Suprapubic skin (tissue), 4 donors: Measurements from ENCODE around the gene RIMOC1. TPM values are rescaled to one million over a fixed set of nuclear protein-coding genes. Genes with fewer than 3 reads are reported as not detected.
A peak's percentile ranks its signal among the peaks of the same experiment; 100 is the strongest.

Experiments
- DNase-seq, 2 donors: peaks; one replicate each; pipeline ENCODE4 v3.0.0-alpha.2; 2019; ENCODE audit warnings: low spot score in 2 of 2
- H3K27ac ChIP-seq: fragments of 200-600 bp; sonication (generic); one replicate; pipeline ENCODE4 v1.5.1; 2019
- H3K27me3 ChIP-seq: fragments of 200-600 bp; sonication (generic); one replicate; pipeline ENCODE4 v1.5.1; 2019
- H3K36me3 ChIP-seq: fragments of 200-600 bp; sonication (generic); one replicate; pipeline ENCODE4 v1.5.1; 2019
- H3K4me1 ChIP-seq: fragments of 200-600 bp; sonication (generic); one replicate; pipeline ENCODE4 v1.5.1; 2019
- H3K4me3 ChIP-seq: fragments of 200-600 bp; sonication (generic); one replicate; pipeline ENCODE4 v1.5.1; 2019; ENCODE audit warnings: mild to moderate bottlenecking
- H3K9me3 ChIP-seq: fragments of 200-600 bp; sonication (generic); one replicate; pipeline ENCODE4 v1.5.1; 2019
- CTCF ChIP-seq, 2 donors: fragments of 200-600 bp in 1 of 2; fragments of 450-650 bp in 1 of 2; sonication (generic) in 1 of 2; IDR thresholded peaks; one replicate each; pipeline ENCODE4 v1.5.1; 2016 to 2019; ENCODE audit warnings: antibody characterized with exemption in 2 of 2, mild to moderate bottlenecking in 1 of 2, moderate library complexity in 1 of 2
- EP300 ChIP-seq: sonication (generic); formaldehyde crosslinking; IDR thresholded peaks from one replicate; pipeline ENCODE4 v1.6.1; 2017; ENCODE audit warnings: antibody characterized with exemption
- POLR2A ChIP-seq, 2 donors: fragments of 450-650 bp; IDR thresholded peaks; one replicate each; pipeline ENCODE4 v1.6.1; 2017; ENCODE audit warnings: antibody characterized with exemption in 2 of 2, mild to moderate bottlenecking in 2 of 2, moderate library complexity in 2 of 2
- POLR2AphosphoS5 ChIP-seq, 3 donors: sonication (generic); formaldehyde crosslinking; IDR thresholded peaks; one replicate each; pipeline ENCODE4 v1.6.1; 2017; ENCODE audit warnings: antibody characterized with exemption in 3 of 3
- WGBS: methylation state at CpG from one replicate; pipeline ENCODE4 v1.1.5; 2018; 5-methylcytosine and 5-hydroxymethylcytosine counted together
- total RNA-seq, 4 donors: library from RNA; depleted of rRNA; stranded (reverse); fragments of >200 nt; gene quantifications; one replicate each; pipeline ENCODE4 v1.1.0, GENCODE V29; 2016

The RIMOC1 gene
- total RNA-seq, 4 donors from 2014 or later: 10.6 to 20.9 (median 16.9) TPM

- Histone ChIP-seq H3K4me1 (peaks cover 25% of the 10 kb centered on the region), H3K4me3 (no peak overlapping the region), H3K36me3 (peaks cover 33% of the 10 kb centered on the region), H3K27ac (no peak overlapping the region), H3K9me3 (no peaks in the 10 kb centered on the region), H3K27me3 (no peaks in the 10 kb centered on the region)
- WGBS: 79% methylated on average over 2 of the region's 2 CpGs
- no peak for DNase-seq
- TF ChIP-seq POLR2AphosphoS5 (IDR thresholded peaks at IDR 0.05) (no peak), POLR2A (IDR thresholded peaks at IDR 0.05) (no peak), CTCF (IDR thresholded peaks at IDR 0.05) (no peak)
Observed at GRCh38 chr5:41906151-41906550, 2.0 kb downstream of the RIMOC1 start.

GRCh38 chr5:41908374-41909079, 4.4 kb downstream of the RIMOC1 start:
- 84% methylated on average over 4 of the region's 4 CpGs for WGBS
- H3K36me3 ChIP-seq: peaks cover 54% of the 10 kb centered on the region
- H3K27me3 ChIP-seq: no peaks in the 10 kb centered on the region
- H3K9me3 ChIP-seq: no peaks in the 10 kb centered on the region
- DNase-seq: no peak
- H3K27ac ChIP-seq: no peak overlapping the region
- TF ChIP-seq POLR2AphosphoS5 (IDR thresholded peaks at IDR 0.05): no peak
- no peak for TF ChIP-seq POLR2A (IDR thresholded peaks at IDR 0.05)
- TF ChIP-seq EP300: no peak
- TF ChIP-seq CTCF (IDR thresholded peaks at IDR 0.05): no peak
- no peak overlapping the region for H3K4me3 ChIP-seq
- peaks cover 20% of the 10 kb centered on the region for H3K4me1 ChIP-seq

GRCh38 chr5:41918105-41918504, 14.0 kb downstream of the RIMOC1 start:
- H3K9me3 ChIP-seq: no peaks in the 10 kb centered on the region
- TF ChIP-seq CTCF (IDR thresholded peaks at IDR 0.05): no peak
- TF ChIP-seq POLR2A (IDR thresholded peaks at IDR 0.05): no peak
- no peak for TF ChIP-seq EP300
- no peak for TF ChIP-seq POLR2AphosphoS5 (IDR thresholded peaks at IDR 0.05)
- 97% methylated on average over 2 of the region's 2 CpGs for WGBS
- no peaks in the 10 kb centered on the region for H3K27me3 ChIP-seq
- H3K27ac ChIP-seq: no peak overlapping the region
- DNase-seq: no peak
- peaks cover 54% of the 10 kb centered on the region for H3K36me3 ChIP-seq
- H3K4me3 ChIP-seq: no peak overlapping the region
- H3K4me1 ChIP-seq: no peaks in the 10 kb centered on the region

GRCh38 chr5:41921166-41921565, 17.0 kb downstream of the RIMOC1 start:
- no peaks in the 10 kb centered on the region for H3K9me3 ChIP-seq
- H3K4me3 ChIP-seq: no peak overlapping the region
- peaks cover 33% of the 10 kb centered on the region for H3K36me3 ChIP-seq
- no peak overlapping the region for H3K27ac ChIP-seq
- peaks cover 11% of the 10 kb centered on the region for H3K4me1 ChIP-seq
- DNase-seq: no peak
- WGBS: 94% methylated on average over 1 of the region's 1 CpG
- no peaks in the 10 kb centered on the region for H3K27me3 ChIP-seq
- TF ChIP-seq EP300 (no peak), POLR2A (IDR thresholded peaks at IDR 0.05) (no peak), POLR2AphosphoS5 (IDR thresholded peaks at IDR 0.05) (no peak), CTCF (IDR thresholded peaks at IDR 0.05) (no peak)

GRCh38 chr5:41921874-41922273, 17.7 kb downstream of the RIMOC1 start:
- no peak overlapping the region for H3K27ac ChIP-seq

GRCh38 chr5:41924526-41924871, 20.4 kb downstream of the RIMOC1 start:
- TF ChIP-seq CTCF (IDR thresholded peaks at IDR 0.05): no peak
- no peak for TF ChIP-seq POLR2A (IDR thresholded peaks at IDR 0.05)
- no peak for TF ChIP-seq EP300
- no peak for TF ChIP-seq POLR2AphosphoS5 (IDR thresholded peaks at IDR 0.05)
- 70% methylated on average over 4 of the region's 4 CpGs for WGBS
- peaks cover 12% of the 10 kb centered on the region for H3K4me1 ChIP-seq
- peak overlapping the region; percentile 95 for H3K27ac ChIP-seq
- H3K27me3 ChIP-seq: no peaks in the 10 kb centered on the region
- H3K4me3 ChIP-seq: peak overlapping the region; percentile 85
- DNase-seq: no peak
- H3K36me3 ChIP-seq: peaks cover 6% of the 10 kb centered on the region
- no peaks in the 10 kb centered on the region for H3K9me3 ChIP-seq

More at GRCh38 chr5:41921874-41922273, 17.7 kb downstream of the RIMOC1 start:
- H3K4me1 ChIP-seq: peaks cover 12% of the 10 kb centered on the region
- H3K27me3 ChIP-seq: no peaks in the 10 kb centered on the region
- no peak overlapping the region for H3K4me3 ChIP-seq
- 74% methylated on average over 1 of the region's 1 CpG for WGBS
- peaks cover 28% of the 10 kb centered on the region for H3K36me3 ChIP-seq
- H3K9me3 ChIP-seq: no peaks in the 10 kb centered on the region
- TF ChIP-seq EP300: no peak
- DNase-seq: no peak
